WTC11 (cell line): ENCODE measurements around the gene MYOG. TPM values are rescaled to one million over a fixed set of nuclear protein-coding genes. Genes with fewer than 3 reads are reported as not detected.

ENCODE experiments used
- ATAC-seq: fragments of 200-7000 bp; cut with Tn5 transposase; 2 replicates; pipeline ENCODE4 v1.10.0; 2021; ENCODE audit warnings: mild to moderate bottlenecking, moderate library complexity
- CTCF ChIA-PET: fragments of 300-600 bp; sonication (Branson Sonifier 250); formaldehyde crosslinking; loops from one replicate; lab custom pipeline; 2021; ENCODE audit warnings: antibody characterized with exemption; lab: Charles Lee
- POLR2A ChIA-PET: fragments of 350-600 bp; sonication (Branson Sonifier 250); formaldehyde crosslinking; loops from one replicate; lab custom pipeline; 2021; ENCODE audit warnings: antibody characterized with exemption; lab: Charles Lee
- DNase-seq: peaks from one replicate; pipeline ENCODE4 v3.0.0; 2021; ENCODE audit warnings: low spot score
- H3K27ac Mint-ChIP-seq: 2 replicates; pipeline ENCODE4 v1.8.0; 2021; ENCODE audit warnings: mixed read lengths
- H3K27me3 Mint-ChIP-seq: 2 replicates; pipeline ENCODE4 v1.8.0; 2021; ENCODE audit warnings: low read depth, mild to moderate bottlenecking, moderate library complexity, mixed read lengths
- H3K36me3 Mint-ChIP-seq: 2 replicates; pipeline ENCODE4 v1.8.0; 2021; ENCODE audit warnings: mixed read lengths
- H3K4me1 Mint-ChIP-seq: 2 replicates; pipeline ENCODE4 v1.8.0; 2022; ENCODE audit warnings: mixed read lengths
- H3K4me3 Mint-ChIP-seq: 2 replicates; pipeline ENCODE4 v1.8.0; 2021; ENCODE audit warnings: mild to moderate bottlenecking, moderate library complexity, mixed read lengths
- H3K9me3 Mint-ChIP-seq: 2 replicates; pipeline ENCODE4 v1.8.0; 2021; ENCODE audit warnings: mixed read lengths
- CREB1 ChIP-seq: sonication (generic); formaldehyde crosslinking; IDR thresholded peaks from 2 replicates; pipeline ENCODE4 v1.8.0; 2023; ENCODE audit warnings: mild to moderate bottlenecking, missing genetic modification reagents
- FOXJ3 ChIP-seq: sonication (generic); formaldehyde crosslinking; IDR thresholded peaks from 2 replicates; pipeline ENCODE4 v1.9.0; 2021; ENCODE audit warnings: missing genetic modification reagents, mild to moderate bottlenecking, borderline replicate concordance
- FOXP1 ChIP-seq: sonication (generic); formaldehyde crosslinking; IDR thresholded peaks from 2 replicates; pipeline ENCODE4 v1.8.0; 2022; ENCODE audit warnings: missing genetic modification reagents, mild to moderate bottlenecking, moderate library complexity, borderline replicate concordance
- MXD4 ChIP-seq: fragments of 250-450 bp; sonication (Bioruptor Pico); IDR thresholded peaks from 2 replicates; pipeline ENCODE4 v1.8.0; 2021; ENCODE audit warnings: mild to moderate bottlenecking, moderate library complexity, borderline replicate concordance
- NFYB ChIP-seq: sonication (generic); formaldehyde crosslinking; conservative IDR thresholded peaks from 2 replicates; pipeline ENCODE4 v1.8.0; 2022; ENCODE audit warnings: low read depth, missing genetic modification reagents
- NR3C1 ChIP-seq: sonication (generic); formaldehyde crosslinking; conservative IDR thresholded peaks from 2 replicates; pipeline ENCODE4 v1.8.1; 2023; ENCODE audit warnings: low read depth, mild to moderate bottlenecking, missing genetic modification reagents
- SMAD3 ChIP-seq: sonication (generic); formaldehyde crosslinking; IDR thresholded peaks from 2 replicates; pipeline ENCODE4 v1.8.0; 2022; ENCODE audit warnings: missing genetic modification reagents, mild to moderate bottlenecking, borderline replicate concordance
- SOX15 ChIP-seq: fragments of 250-450 bp; sonication (Bioruptor Pico); IDR thresholded peaks from 2 replicates; pipeline ENCODE4 v1.9.0; 2021; ENCODE audit warnings: mild to moderate bottlenecking
- TEAD1 ChIP-seq: sonication (generic); formaldehyde crosslinking; IDR thresholded peaks from 2 replicates; pipeline ENCODE4 v1.8.0; 2022; ENCODE audit warnings: mild to moderate bottlenecking, missing genetic modification reagents
- TP53 ChIP-seq: sonication (generic); formaldehyde crosslinking; IDR thresholded peaks from 2 replicates; pipeline ENCODE4 v1.8.1; 2023; ENCODE audit warnings: mild to moderate bottlenecking, missing genetic modification reagents
- total RNA-seq: library from RNA; stranded (reverse); gene quantifications from 3 replicates; pipeline ENCODE4 v1.2.3, GENCODE V29; 2021
- TF ChIP-seq, protein P1 (sequence below): fragments of 250-450 bp; sonication (Bioruptor Pico); IDR thresholded peaks from 2 replicates; pipeline ENCODE4 v1.9.0; 2021; ENCODE audit warnings: mild to moderate bottlenecking, borderline replicate concordance
- TF ChIP-seq, protein P2 (sequence below): sonication (generic); formaldehyde crosslinking; IDR thresholded peaks from 2 replicates; pipeline ENCODE4 v1.8.1; 2023; ENCODE audit warnings: mild to moderate bottlenecking, missing genetic modification reagents, moderate library complexity
- TF ChIP-seq, protein P3 (sequence below): sonication (generic); formaldehyde crosslinking; IDR thresholded peaks from 2 replicates; pipeline ENCODE4 v1.8.0; 2023; ENCODE audit warnings: missing genetic modification reagents
- TF ChIP-seq, protein P4 (sequence below): fragments of 200-600 bp; IDR thresholded peaks from 2 replicates; pipeline ENCODE4 v1.8.0; 2022; ENCODE audit warnings: antibody characterized with exemption
- TF ChIP-seq, protein P5 (sequence below): sonication (generic); formaldehyde crosslinking; IDR thresholded peaks from 2 replicates; pipeline ENCODE4 v1.8.0; 2022; ENCODE audit warnings: mild to moderate bottlenecking, missing genetic modification reagents
- TF ChIP-seq, protein P6 (sequence below): sonication (generic); formaldehyde crosslinking; IDR thresholded peaks from 2 replicates; pipeline ENCODE4 v1.8.1; 2023; ENCODE audit warnings: mild to moderate bottlenecking, missing genetic modification reagents
- TF ChIP-seq, protein P7 (sequence below): sonication (generic); formaldehyde crosslinking; IDR thresholded peaks from 2 replicates; pipeline ENCODE4 v1.8.1; 2022; ENCODE audit warnings: mild to moderate bottlenecking, moderate library complexity, missing genetic modification reagents
- TF ChIP-seq, protein P8 (sequence below): sonication (generic); formaldehyde crosslinking; conservative IDR thresholded peaks from 2 replicates; pipeline ENCODE4 v1.8.1; 2022; ENCODE audit warnings: mild to moderate bottlenecking, missing genetic modification reagents

The MYOG gene
- total RNA-seq, 1 experiment from 2014 or later, result not detected

DNA sequence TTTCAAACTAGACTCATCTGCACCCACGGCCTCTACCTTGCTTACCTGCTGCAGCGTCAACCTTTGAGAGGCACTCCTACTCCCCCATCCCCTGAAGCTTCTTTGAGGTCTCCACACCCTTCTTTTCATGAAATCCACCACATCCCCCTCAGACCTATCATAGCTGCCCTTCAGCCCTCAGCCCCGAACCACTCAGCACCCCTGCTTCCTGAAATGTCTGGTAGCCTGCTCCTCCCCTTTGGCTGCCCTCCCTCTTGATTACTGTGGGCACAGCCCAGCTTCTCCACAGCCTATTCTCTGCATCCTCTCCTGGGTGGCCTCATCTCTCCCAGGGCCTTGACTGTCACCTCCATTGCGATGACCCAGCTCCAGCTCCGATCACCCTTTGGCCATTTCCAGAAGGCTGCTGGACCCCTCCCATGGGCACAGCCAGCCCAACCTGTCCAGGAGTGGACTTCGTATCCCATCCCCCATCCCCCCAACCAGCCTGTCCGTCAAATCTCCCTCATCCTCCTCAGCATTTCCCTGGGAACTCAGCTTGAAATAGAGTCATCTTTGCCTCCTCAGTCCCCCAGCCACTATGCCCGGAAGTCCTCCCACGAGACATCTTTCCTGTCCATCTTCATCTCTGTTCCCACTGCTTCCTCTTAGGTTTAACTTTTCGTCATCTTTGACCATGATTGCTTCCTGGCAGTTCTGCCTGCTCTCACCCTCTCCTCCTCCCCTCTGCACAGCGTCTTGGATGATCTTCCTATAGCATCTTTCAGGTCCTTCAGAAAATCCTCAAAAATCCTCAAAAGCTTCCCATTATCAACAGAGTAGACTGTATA, 35.6 kb upstream of the MYOG start (continued):
- TF ChIP-seq, protein P1, sequence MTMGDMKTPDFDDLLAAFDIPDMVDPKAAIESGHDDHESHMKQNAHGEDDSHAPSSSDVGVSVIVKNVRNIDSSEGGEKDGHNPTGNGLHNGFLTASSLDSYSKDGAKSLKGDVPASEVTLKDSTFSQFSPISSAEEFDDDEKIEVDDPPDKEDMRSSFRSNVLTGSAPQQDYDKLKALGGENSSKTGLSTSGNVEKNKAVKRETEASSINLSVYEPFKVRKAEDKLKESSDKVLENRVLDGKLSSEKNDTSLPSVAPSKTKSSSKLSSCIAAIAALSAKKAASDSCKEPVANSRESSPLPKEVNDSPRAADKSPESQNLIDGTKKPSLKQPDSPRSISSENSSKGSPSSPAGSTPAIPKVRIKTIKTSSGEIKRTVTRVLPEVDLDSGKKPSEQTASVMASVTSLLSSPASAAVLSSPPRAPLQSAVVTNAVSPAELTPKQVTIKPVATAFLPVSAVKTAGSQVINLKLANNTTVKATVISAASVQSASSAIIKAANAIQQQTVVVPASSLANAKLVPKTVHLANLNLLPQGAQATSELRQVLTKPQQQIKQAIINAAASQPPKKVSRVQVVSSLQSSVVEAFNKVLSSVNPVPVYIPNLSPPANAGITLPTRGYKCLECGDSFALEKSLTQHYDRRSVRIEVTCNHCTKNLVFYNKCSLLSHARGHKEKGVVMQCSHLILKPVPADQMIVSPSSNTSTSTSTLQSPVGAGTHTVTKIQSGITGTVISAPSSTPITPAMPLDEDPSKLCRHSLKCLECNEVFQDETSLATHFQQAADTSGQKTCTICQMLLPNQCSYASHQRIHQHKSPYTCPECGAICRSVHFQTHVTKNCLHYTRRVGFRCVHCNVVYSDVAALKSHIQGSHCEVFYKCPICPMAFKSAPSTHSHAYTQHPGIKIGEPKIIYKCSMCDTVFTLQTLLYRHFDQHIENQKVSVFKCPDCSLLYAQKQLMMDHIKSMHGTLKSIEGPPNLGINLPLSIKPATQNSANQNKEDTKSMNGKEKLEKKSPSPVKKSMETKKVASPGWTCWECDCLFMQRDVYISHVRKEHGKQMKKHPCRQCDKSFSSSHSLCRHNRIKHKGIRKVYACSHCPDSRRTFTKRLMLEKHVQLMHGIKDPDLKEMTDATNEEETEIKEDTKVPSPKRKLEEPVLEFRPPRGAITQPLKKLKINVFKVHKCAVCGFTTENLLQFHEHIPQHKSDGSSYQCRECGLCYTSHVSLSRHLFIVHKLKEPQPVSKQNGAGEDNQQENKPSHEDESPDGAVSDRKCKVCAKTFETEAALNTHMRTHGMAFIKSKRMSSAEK (CRISPR knock-in tag), result no peak
- TF ChIP-seq, protein P2, sequence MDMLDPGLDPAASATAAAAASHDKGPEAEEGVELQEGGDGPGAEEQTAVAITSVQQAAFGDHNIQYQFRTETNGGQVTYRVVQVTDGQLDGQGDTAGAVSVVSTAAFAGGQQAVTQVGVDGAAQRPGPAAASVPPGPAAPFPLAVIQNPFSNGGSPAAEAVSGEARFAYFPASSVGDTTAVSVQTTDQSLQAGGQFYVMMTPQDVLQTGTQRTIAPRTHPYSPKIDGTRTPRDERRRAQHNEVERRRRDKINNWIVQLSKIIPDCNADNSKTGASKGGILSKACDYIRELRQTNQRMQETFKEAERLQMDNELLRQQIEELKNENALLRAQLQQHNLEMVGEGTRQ, result no peak
- TF ChIP-seq, protein P3, sequence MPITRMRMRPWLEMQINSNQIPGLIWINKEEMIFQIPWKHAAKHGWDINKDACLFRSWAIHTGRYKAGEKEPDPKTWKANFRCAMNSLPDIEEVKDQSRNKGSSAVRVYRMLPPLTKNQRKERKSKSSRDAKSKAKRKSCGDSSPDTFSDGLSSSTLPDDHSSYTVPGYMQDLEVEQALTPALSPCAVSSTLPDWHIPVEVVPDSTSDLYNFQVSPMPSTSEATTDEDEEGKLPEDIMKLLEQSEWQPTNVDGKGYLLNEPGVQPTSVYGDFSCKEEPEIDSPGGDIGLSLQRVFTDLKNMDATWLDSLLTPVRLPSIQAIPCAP (CRISPR knock-in tag), result no peak
- TF ChIP-seq, protein P4, sequence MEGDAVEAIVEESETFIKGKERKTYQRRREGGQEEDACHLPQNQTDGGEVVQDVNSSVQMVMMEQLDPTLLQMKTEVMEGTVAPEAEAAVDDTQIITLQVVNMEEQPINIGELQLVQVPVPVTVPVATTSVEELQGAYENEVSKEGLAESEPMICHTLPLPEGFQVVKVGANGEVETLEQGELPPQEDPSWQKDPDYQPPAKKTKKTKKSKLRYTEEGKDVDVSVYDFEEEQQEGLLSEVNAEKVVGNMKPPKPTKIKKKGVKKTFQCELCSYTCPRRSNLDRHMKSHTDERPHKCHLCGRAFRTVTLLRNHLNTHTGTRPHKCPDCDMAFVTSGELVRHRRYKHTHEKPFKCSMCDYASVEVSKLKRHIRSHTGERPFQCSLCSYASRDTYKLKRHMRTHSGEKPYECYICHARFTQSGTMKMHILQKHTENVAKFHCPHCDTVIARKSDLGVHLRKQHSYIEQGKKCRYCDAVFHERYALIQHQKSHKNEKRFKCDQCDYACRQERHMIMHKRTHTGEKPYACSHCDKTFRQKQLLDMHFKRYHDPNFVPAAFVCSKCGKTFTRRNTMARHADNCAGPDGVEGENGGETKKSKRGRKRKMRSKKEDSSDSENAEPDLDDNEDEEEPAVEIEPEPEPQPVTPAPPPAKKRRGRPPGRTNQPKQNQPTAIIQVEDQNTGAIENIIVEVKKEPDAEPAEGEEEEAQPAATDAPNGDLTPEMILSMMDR, result no peak
- TF ChIP-seq, protein P5, sequence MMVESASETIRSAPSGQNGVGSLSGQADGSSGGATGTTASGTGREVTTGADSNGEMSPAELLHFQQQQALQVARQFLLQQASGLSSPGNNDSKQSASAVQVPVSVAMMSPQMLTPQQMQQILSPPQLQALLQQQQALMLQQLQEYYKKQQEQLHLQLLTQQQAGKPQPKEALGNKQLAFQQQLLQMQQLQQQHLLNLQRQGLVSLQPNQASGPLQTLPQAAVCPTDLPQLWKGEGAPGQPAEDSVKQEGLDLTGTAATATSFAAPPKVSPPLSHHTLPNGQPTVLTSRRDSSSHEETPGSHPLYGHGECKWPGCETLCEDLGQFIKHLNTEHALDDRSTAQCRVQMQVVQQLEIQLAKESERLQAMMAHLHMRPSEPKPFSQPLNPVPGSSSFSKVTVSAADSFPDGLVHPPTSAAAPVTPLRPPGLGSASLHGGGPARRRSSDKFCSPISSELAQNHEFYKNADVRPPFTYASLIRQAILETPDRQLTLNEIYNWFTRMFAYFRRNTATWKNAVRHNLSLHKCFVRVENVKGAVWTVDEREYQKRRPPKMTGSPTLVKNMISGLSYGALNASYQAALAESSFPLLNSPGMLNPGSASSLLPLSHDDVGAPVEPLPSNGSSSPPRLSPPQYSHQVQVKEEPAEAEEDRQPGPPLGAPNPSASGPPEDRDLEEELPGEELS (CRISPR knock-in tag), result no peak
- TF ChIP-seq FOXJ3 (CRISPR knock-in tag) (no peak), SOX15 (no peak), MXD4 (CRISPR knock-in tag) (no peak)

DNA sequence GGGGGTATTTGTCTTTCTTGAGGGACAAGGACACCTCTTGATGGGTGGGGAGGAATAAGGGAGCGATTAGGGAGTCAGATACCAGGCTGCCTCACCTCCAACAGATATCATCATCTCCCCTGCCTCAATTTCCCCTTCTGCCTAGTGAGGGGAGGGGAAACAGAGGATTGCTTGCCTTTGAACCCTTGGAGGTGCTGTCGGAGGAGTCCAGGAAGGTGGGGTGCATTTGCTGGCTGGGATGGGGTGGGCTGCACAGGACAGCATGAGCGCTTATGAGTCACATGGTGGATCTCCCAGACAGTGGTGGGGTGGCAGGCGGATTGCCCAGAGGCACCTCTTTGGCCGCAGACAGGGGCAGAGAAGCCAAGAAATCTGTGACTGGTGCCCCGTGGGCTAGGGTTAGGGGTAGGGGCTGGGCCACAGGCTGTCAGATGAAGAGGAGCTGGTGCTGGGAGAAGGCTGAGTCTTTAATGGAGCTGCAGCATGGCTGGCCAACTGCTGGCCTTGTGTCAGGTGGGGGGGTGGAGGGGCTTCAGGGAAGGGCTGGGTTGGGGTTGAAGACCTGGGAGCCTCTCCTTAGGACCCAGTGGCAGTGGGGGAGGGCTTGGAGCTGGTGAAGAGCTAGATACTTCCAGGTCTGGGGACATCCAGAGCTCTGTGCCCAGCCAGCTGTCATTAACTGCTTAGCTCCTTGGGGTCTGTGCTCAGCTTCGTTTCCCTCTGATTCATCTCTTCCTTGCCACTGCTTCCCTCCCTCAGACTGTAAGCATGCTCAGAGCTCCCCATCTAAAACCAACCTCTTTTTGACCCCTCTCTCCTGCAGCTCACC, 34.7 kb upstream of the MYOG start:
- Mint-ChIP-seq H3K4me3 (no peak overlapping the region), H3K36me3 (no peaks in the 10 kb centered on the region), H3K27me3 (peaks cover 17% of the 10 kb centered on the region), H3K4me1 (peaks cover 5% of the 10 kb centered on the region), H3K27ac (no peak overlapping the region), H3K9me3 (no peaks in the 10 kb centered on the region)
- ATAC-seq, result no peak
- DNase-seq, result no peak
- ChIA-PET POLR2A (no interaction called here), CTCF (interaction anchor here (1.3 to 4.9 kb wide), 8 partner anchors 31 to 148 kb away, joined by 3 to 146 read pairs (median 10); no protein-coding TSS in a partner anchor)
- TF ChIP-seq CREB1 (CRISPR knock-in tag) (no peak), NR3C1 (CRISPR knock-in tag) (no peak), FOXP1 (no peak), MXD4 (CRISPR knock-in tag) (no peak), TEAD1 (CRISPR knock-in tag) (no peak), NFYB (no peak), TP53 (CRISPR knock-in tag) (no peak), SMAD3 (no peak)
- TF ChIP-seq, protein P5 (CRISPR knock-in tag), result no peak
- TF ChIP-seq, protein P6, sequence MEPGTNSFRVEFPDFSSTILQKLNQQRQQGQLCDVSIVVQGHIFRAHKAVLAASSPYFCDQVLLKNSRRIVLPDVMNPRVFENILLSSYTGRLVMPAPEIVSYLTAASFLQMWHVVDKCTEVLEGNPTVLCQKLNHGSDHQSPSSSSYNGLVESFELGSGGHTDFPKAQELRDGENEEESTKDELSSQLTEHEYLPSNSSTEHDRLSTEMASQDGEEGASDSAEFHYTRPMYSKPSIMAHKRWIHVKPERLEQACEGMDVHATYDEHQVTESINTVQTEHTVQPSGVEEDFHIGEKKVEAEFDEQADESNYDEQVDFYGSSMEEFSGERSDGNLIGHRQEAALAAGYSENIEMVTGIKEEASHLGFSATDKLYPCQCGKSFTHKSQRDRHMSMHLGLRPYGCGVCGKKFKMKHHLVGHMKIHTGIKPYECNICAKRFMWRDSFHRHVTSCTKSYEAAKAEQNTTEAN (CRISPR knock-in tag), result no peak
- TF ChIP-seq, protein P7, sequence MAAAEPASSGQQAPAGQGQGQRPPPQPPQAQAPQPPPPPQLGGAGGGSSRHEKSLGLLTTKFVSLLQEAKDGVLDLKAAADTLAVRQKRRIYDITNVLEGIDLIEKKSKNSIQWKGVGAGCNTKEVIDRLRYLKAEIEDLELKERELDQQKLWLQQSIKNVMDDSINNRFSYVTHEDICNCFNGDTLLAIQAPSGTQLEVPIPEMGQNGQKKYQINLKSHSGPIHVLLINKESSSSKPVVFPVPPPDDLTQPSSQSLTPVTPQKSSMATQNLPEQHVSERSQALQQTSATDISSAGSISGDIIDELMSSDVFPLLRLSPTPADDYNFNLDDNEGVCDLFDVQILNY (CRISPR knock-in tag), result no peak
- TF ChIP-seq, protein P8, sequence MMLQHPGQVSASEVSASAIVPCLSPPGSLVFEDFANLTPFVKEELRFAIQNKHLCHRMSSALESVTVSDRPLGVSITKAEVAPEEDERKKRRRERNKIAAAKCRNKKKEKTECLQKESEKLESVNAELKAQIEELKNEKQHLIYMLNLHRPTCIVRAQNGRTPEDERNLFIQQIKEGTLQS, result no peak
